ENCODE results near the gene WBP1. TPM values are rescaled to one million over a fixed set of nuclear protein-coding genes. Genes with fewer than 3 reads are reported as not detected.
"Not testable (repeated sequence)": the region's sequence is repeated elsewhere in the genome, so short reads cannot be mapped to it uniquely, and the experiment has no call there.

WBP1 gene
- total RNA-seq, 2 donors from 2014 or later, result 47.6 to 48.3 TPM

GRCh38 chr2:74481431-74481830 is 23.2 kb downstream of the WBP1 start:
- no peak for TF ChIP-seq CTCF (IDR thresholded peaks at IDR 0.05)
- no peaks in the 10 kb centered on the region for H3K36me3 ChIP-seq
- peak overlapping the region; percentile 79 to 80 for H3K9ac ChIP-seq (ENCODE audit: low read depth in 2 of 2, low read length in 2 of 2)
- peak overlapping the region; percentile 86 for H3K4me3 ChIP-seq
- intact Hi-C loops (cut with DNase I), result loop anchor here (5.0 to 10.0 kb wide), 2 partner anchors 51 to 393 kb away; no protein-coding TSS in a partner anchor
- no peak for DNase-seq
- no peaks in the 10 kb centered on the region for H3K9me3 ChIP-seq
- H3K27me3 ChIP-seq, result no peaks in the 10 kb centered on the region
- peaks cover 16% of the 10 kb centered on the region for H3K4me1 ChIP-seq
- no peak overlapping the region for H3K27ac ChIP-seq

GRCh38 chr2:74481961-74482800 is 23.9 kb downstream of the WBP1 start:
- no peak for TF ChIP-seq CTCF (IDR thresholded peaks at IDR 0.05)
- Histone ChIP-seq H3K9me3 (no peaks in the 10 kb centered on the region), H3K36me3 (no peaks in the 10 kb centered on the region), H3K4me3 (peak overlapping the region; percentile 86), H3K9ac (ENCODE audit: low read depth in 2 of 2, low read length in 2 of 2) (peak overlapping the region; percentile 79 to 80), H3K27ac (peak overlapping the region; percentile 91), H3K27me3 (no peaks in the 10 kb centered on the region), H3K4me1 (peaks cover 16% of the 10 kb centered on the region)
- no peak for DNase-seq
- intact Hi-C loops (cut with DNase I), result loop anchor here (2.0 to 10.0 kb wide), 3 partner anchors 50 to 393 kb away; no protein-coding TSS in a partner anchor

GRCh38 chr2:74482801-74483674 is 24.8 kb downstream of the WBP1 start, which contains the start of the genes CCDC142 and TTC31:
Gene CCDC142 (minus strand): TSS chr2:74482998. CDS start chr2:74482837, 161 bp downstream.
Gene TTC31 (plus strand): TSS chr2:74483081. CDS start chr2:74483096, 15 bp downstream.
- intact Hi-C loops (cut with DNase I), result loop anchor here (2.0 to 10.0 kb wide), 3 partner anchors 49 to 392 kb away; no protein-coding TSS in a partner anchor

GRCh38 chr2:74483675-74484164 is 25.5 kb downstream of the WBP1 start:
- intact Hi-C loops (cut with DNase I), result loop anchor here (2.0 to 10.0 kb wide), 3 partner anchors 49 to 391 kb away; no protein-coding TSS in a partner anchor
- H3K27me3 ChIP-seq, H3K27ac ChIP-seq, H3K9me3 ChIP-seq, DNase-seq, H3K36me3 ChIP-seq: not testable (repeated sequence)
- Histone ChIP-seq H3K4me1 (peaks cover 16% of the 10 kb centered on the region), H3K9ac (ENCODE audit: low read depth in 2 of 2, low read length in 2 of 2) (peak overlapping the region; percentile 63 to 79), H3K4me3 (peak overlapping the region; percentile 86)

More at GRCh38 chr2:74482801-74483674, 24.8 kb downstream of the WBP1 start, which contains the start of the genes CCDC142 and TTC31:
- peak; percentile 73 for TF ChIP-seq CTCF (IDR thresholded peaks at IDR 0.05)
- H3K9ac ChIP-seq (ENCODE audit: low read depth in 2 of 2, low read length in 2 of 2), result peak within 1 kb of the TSS; percentile 79 to 80
- no peaks in the 10 kb centered on the region for H3K9me3 ChIP-seq
- peak within 1 kb of the TSS; percentile 91 for H3K27ac ChIP-seq
- peak; percentile 97 for DNase-seq
- H3K4me1 ChIP-seq, result peaks cover 16% of the 10 kb centered on the region
- H3K36me3 ChIP-seq, result no peaks in the 10 kb centered on the region
- no peaks in the 10 kb centered on the region for H3K27me3 ChIP-seq
- H3K4me3 ChIP-seq, result peak within 1 kb of the TSS; percentile 86

GRCh38 chr2:74486141-74486540 is 27.9 kb downstream of the WBP1 start:
- no peaks in the 10 kb centered on the region for H3K27me3 ChIP-seq
- no peak for TF ChIP-seq CTCF (IDR thresholded peaks at IDR 0.05)
- H3K4me1 ChIP-seq, result peaks cover 7% of the 10 kb centered on the region
- no peak overlapping the region for H3K9ac ChIP-seq (ENCODE audit: low read depth in 2 of 2, low read length in 2 of 2)
- DNase-seq, result no peak
- no peaks in the 10 kb centered on the region for H3K36me3 ChIP-seq
- intact Hi-C loops (cut with DNase I), result loop anchor here (10.0 kb wide), 1 partner anchor 389 kb away; no protein-coding TSS in a partner anchor
- H3K27ac ChIP-seq, result no peak overlapping the region
- H3K4me3 ChIP-seq, result no peak overlapping the region
- H3K9me3 ChIP-seq, result no peaks in the 10 kb centered on the region
